GM23338 (cell line): ENCODE results near the gene ARHGAP12. TPM values are rescaled to one million over a fixed set of nuclear protein-coding genes. Genes with fewer than 3 reads are reported as not detected.

Experiments used
- CTCF ChIP-seq, 2 experiments: fragments of 200-600 bp in 1 of 2; sonication (generic) in 1 of 2; conservative IDR thresholded peaks; 2 replicates each; pipeline versions ENCODE4 v1.5.1 to v1.6.1; 2016 to 2017; ENCODE audit warnings: antibody characterized with exemption in 2 of 2, low read depth in 2 of 2, mild to moderate bottlenecking in 2 of 2, moderate library complexity in 1 of 2
- ETS1 ChIP-seq: IDR thresholded peaks from 2 replicates; pipeline ENCODE4 v1.6.1; 2016; ENCODE audit warnings: antibody characterized with exemption
- EZH2 ChIP-seq: fragments of 200-600 bp; sonication (generic); IDR thresholded peaks from one replicate; pipeline ENCODE4 v1.8.0; 2017; ENCODE audit warnings: antibody characterized with exemption, mild to moderate bottlenecking, low read depth; ENCODE audit not compliant: unreplicated experiment
- EZH2phosphoT487 ChIP-seq: fragments of 200-600 bp; sonication (generic); IDR thresholded peaks from one replicate; pipeline ENCODE4 v1.8.1; 2018; ENCODE audit warnings: antibody characterized with exemption; ENCODE audit not compliant: unreplicated experiment
- JUNB ChIP-seq: IDR thresholded peaks from one replicate; pipeline ENCODE4 v1.6.1; 2016; ENCODE audit warnings: antibody characterized with exemption; ENCODE audit not compliant: unreplicated experiment
- REST ChIP-seq: IDR thresholded peaks from one replicate; pipeline ENCODE4 v1.6.1; 2018; ENCODE audit warnings: antibody characterized with exemption; ENCODE audit not compliant: unreplicated experiment
- STAT1 ChIP-seq: IDR thresholded peaks from one replicate; pipeline ENCODE4 v1.6.1; 2016; ENCODE audit warnings: antibody characterized with exemption; ENCODE audit not compliant: unreplicated experiment
- ZNF114 ChIP-seq: fragments of 250-450 bp; sonication (Bioruptor Pico); IDR thresholded peaks from 2 replicates; pipeline ENCODE4 v1.5.0; 2020; ENCODE audit warnings: mild to moderate bottlenecking, moderate library complexity
- ZNF331 ChIP-seq: fragments of 250-450 bp; sonication (Bioruptor Pico); IDR thresholded peaks from 2 replicates; pipeline ENCODE4 v1.5.0; 2020; ENCODE audit warnings: low read depth, mild to moderate bottlenecking, moderate library complexity
- ZNF462 ChIP-seq: fragments of 250-450 bp; sonication (Bioruptor Pico); IDR thresholded peaks from 2 replicates; pipeline ENCODE4 v1.5.0; 2020; ENCODE audit warnings: mild to moderate bottlenecking, moderate library complexity
- polyA plus RNA-seq: library from polyadenylated mRNA; unstranded; fragments of >200 nt; fragmentation: Nextera tagmentation; extraction: Ambion mirVana; gene quantifications from 2 replicates; pipeline ENCODE4 v1.2.1, GENCODE V29; 2016
- total RNA-seq: library from RNA; depleted of rRNA; stranded (reverse); fragments of >200 nt; shearing (Covaris generic); gene quantifications from 2 replicates; pipeline ENCODE4 v1.2.3, GENCODE V29; 2014

ARHGAP12 gene
- total and polyA plus RNA-seq, 2 experiments from 2014 or later = 27.5 to 50.7 TPM

- TF ChIP-seq ZNF462 (CRISPR knock-in tag) = no peak
- TF ChIP-seq CTCF (conservative IDR thresholded peaks at IDR 0.05; ENCODE audit: low read depth in 2 of 2) = no peak
- no peak for TF ChIP-seq STAT1
- TF ChIP-seq REST = no peak
- no peak for TF ChIP-seq JUNB
- no peak for TF ChIP-seq ETS1
- no peak for TF ChIP-seq ZNF331
- no peak for TF ChIP-seq ZNF114 (CRISPR knock-in tag)
- no peak for TF ChIP-seq EZH2
- no peak for TF ChIP-seq EZH2phosphoT487
Measured at GRCh38 chr10:31820778-31821369, 107.8 kb downstream of the ARHGAP12 start (continued).
